SK-N-MC (cell line): Measurements from ENCODE around the gene ATP10D.

ENCODE experiments used
- DNase-seq: peaks from one replicate; pipeline ENCODE4 v3.0.0-alpha.2; 2011; ENCODE audit warnings: low read depth, low spot score
- H3K27ac ChIP-seq: fragments of 200-600 bp; sonication (generic); 2 replicates; pipeline ENCODE4 v1.5.1; 2016; ENCODE audit warnings: mixed run types
- H3K36me3 ChIP-seq: fragments of 200-600 bp; sonication (generic); 2 replicates; pipeline ENCODE4 v1.6.1; 2017; ENCODE audit warnings: antibody characterized with exemption, low read length, mixed read lengths; ENCODE audit not compliant: insufficient read depth
- H3K4me3 ChIP-seq: fragments of 200-600 bp; sonication (generic); 2 replicates; pipeline ENCODE4 v1.5.1; 2016
- H3K9ac ChIP-seq: fragments of 200-600 bp; sonication (generic); 2 replicates; pipeline ENCODE4 v1.8.0; 2017; ENCODE audit warnings: mixed run types, mixed read lengths; ENCODE audit not compliant: insufficient read length
- H3K9me3 ChIP-seq: fragments of 200-600 bp; sonication (generic); 2 replicates; pipeline ENCODE4 v1.6.1; 2017; ENCODE audit warnings: low read depth, mild to moderate bottlenecking, antibody characterized with exemption, low read length, moderate library complexity, mixed read lengths
- EZH2 ChIP-seq: fragments of 200-600 bp; sonication (generic); IDR thresholded peaks from one replicate; pipeline ENCODE4 v1.6.1; 2017; ENCODE audit warnings: antibody characterized with exemption
- FOXP2 ChIP-seq: optimal IDR thresholded peaks from 2 replicates; pipeline ENCODE3; 2011; ENCODE audit warnings: mild to moderate bottlenecking, moderate library complexity; ENCODE audit not compliant: insufficient read depth; ENCODE audit errors: extremely low read length, control extremely low read depth
- POLR2AphosphoS5 ChIP-seq: IDR thresholded peaks from 2 replicates; pipeline ENCODE4 v1.6.1; 2012; ENCODE audit warnings: mild to moderate bottlenecking, low read depth, low read length, borderline replicate concordance

Gene ATP10D

GRCh38 chr4:47642191-47642830 is 157.2 kb downstream of the ATP10D start:
- Histone ChIP-seq H3K27ac (no peak overlapping the region), H3K36me3 (no peaks in the 10 kb centered on the region), H3K9me3 (no peaks in the 10 kb centered on the region), H3K4me3 (no peak overlapping the region), H3K9ac (no peak overlapping the region)
- DNase-seq = no peak
- TF ChIP-seq FOXP2 (no peak), POLR2AphosphoS5 (no peak), EZH2 (no peak)
